WTC11 (cell line): ENCODE data around the gene EEF2KMT. TPM values are rescaled to one million over a fixed set of nuclear protein-coding genes. Genes with fewer than 3 reads are reported as not detected.

Experiments
- ATAC-seq: fragments of 200-7000 bp; cut with Tn5 transposase; 2 replicates; pipeline ENCODE4 v1.10.0; 2021; ENCODE audit warnings: mild to moderate bottlenecking, moderate library complexity
- CTCF ChIA-PET: fragments of 300-600 bp; sonication (Branson Sonifier 250); formaldehyde crosslinking; loops from one replicate; lab custom pipeline; 2021; ENCODE audit warnings: antibody characterized with exemption; lab: Charles Lee
- POLR2A ChIA-PET: fragments of 350-600 bp; sonication (Branson Sonifier 250); formaldehyde crosslinking; loops from one replicate; lab custom pipeline; 2021; ENCODE audit warnings: antibody characterized with exemption; lab: Charles Lee
- DNase-seq: peaks from one replicate; pipeline ENCODE4 v3.0.0; 2021; ENCODE audit warnings: low spot score
- H3K27ac Mint-ChIP-seq: 2 replicates; pipeline ENCODE4 v1.8.0; 2021; ENCODE audit warnings: mixed read lengths
- H3K27me3 Mint-ChIP-seq: 2 replicates; pipeline ENCODE4 v1.8.0; 2021; ENCODE audit warnings: low read depth, mild to moderate bottlenecking, moderate library complexity, mixed read lengths
- H3K36me3 Mint-ChIP-seq: 2 replicates; pipeline ENCODE4 v1.8.0; 2021; ENCODE audit warnings: mixed read lengths
- H3K4me1 Mint-ChIP-seq: 2 replicates; pipeline ENCODE4 v1.8.0; 2022; ENCODE audit warnings: mixed read lengths
- H3K4me3 Mint-ChIP-seq: 2 replicates; pipeline ENCODE4 v1.8.0; 2021; ENCODE audit warnings: mild to moderate bottlenecking, moderate library complexity, mixed read lengths
- H3K9me3 Mint-ChIP-seq: 2 replicates; pipeline ENCODE4 v1.8.0; 2021; ENCODE audit warnings: mixed read lengths
- AR ChIP-seq: fragments of 250-450 bp; sonication (Bioruptor Pico); IDR thresholded peaks from 2 replicates; pipeline ENCODE4 v1.9.0; 2021; ENCODE audit warnings: mild to moderate bottlenecking
- ATF1 ChIP-seq: sonication (generic); formaldehyde crosslinking; IDR thresholded peaks from 2 replicates; pipeline ENCODE4 v1.8.1; 2023; ENCODE audit warnings: mild to moderate bottlenecking, moderate library complexity, missing genetic modification reagents
- CDX4 ChIP-seq: fragments of 250-450 bp; sonication (Bioruptor Pico); IDR thresholded peaks from 2 replicates; pipeline ENCODE4 v1.9.0; 2021; ENCODE audit warnings: moderate library complexity, mild to moderate bottlenecking, inconsistent platforms, borderline replicate concordance
- CREM ChIP-seq: sonication (generic); formaldehyde crosslinking; IDR thresholded peaks from 2 replicates; pipeline ENCODE4 v1.8.1; 2022; ENCODE audit warnings: mild to moderate bottlenecking, missing genetic modification reagents, moderate library complexity
- FOXK1 ChIP-seq: sonication (generic); formaldehyde crosslinking; IDR thresholded peaks from 2 replicates; pipeline ENCODE4 v1.8.0; 2022; ENCODE audit warnings: mild to moderate bottlenecking, moderate library complexity, missing genetic modification reagents
- HMGXB4 ChIP-seq: sonication (generic); formaldehyde crosslinking; IDR thresholded peaks from 2 replicates; pipeline ENCODE4 v1.8.1; 2023; ENCODE audit warnings: mild to moderate bottlenecking, moderate library complexity, missing genetic modification reagents
- JAZF1 ChIP-seq: fragments of 250-450 bp; sonication (Bioruptor Pico); IDR thresholded peaks from 2 replicates; pipeline ENCODE4 v1.9.0; 2021; ENCODE audit warnings: moderate library complexity, mild to moderate bottlenecking, inconsistent platforms
- JUN ChIP-seq: sonication (generic); formaldehyde crosslinking; IDR thresholded peaks from 2 replicates; pipeline ENCODE4 v1.8.0; 2023; ENCODE audit warnings: mild to moderate bottlenecking, missing genetic modification reagents
- MLX ChIP-seq: sonication (generic); formaldehyde crosslinking; IDR thresholded peaks from 2 replicates; pipeline ENCODE4 v1.8.1; 2023; ENCODE audit warnings: mild to moderate bottlenecking, missing genetic modification reagents, moderate library complexity
- NFYB ChIP-seq: sonication (generic); formaldehyde crosslinking; conservative IDR thresholded peaks from 2 replicates; pipeline ENCODE4 v1.8.0; 2022; ENCODE audit warnings: low read depth, missing genetic modification reagents
- NR2C2 ChIP-seq: sonication (generic); formaldehyde crosslinking; IDR thresholded peaks from 2 replicates; pipeline ENCODE4 v1.8.0; 2022; ENCODE audit warnings: mild to moderate bottlenecking, missing genetic modification reagents
- SOX15 ChIP-seq: fragments of 250-450 bp; sonication (Bioruptor Pico); IDR thresholded peaks from 2 replicates; pipeline ENCODE4 v1.9.0; 2021; ENCODE audit warnings: mild to moderate bottlenecking
- SP1 ChIP-seq: sonication (generic); formaldehyde crosslinking; conservative IDR thresholded peaks from 2 replicates; pipeline ENCODE4 v1.8.1; 2022; ENCODE audit warnings: missing genetic modification reagents
- USF2 ChIP-seq: sonication (generic); formaldehyde crosslinking; IDR thresholded peaks from 2 replicates; pipeline ENCODE4 v1.8.1; 2023; ENCODE audit warnings: mild to moderate bottlenecking, missing genetic modification reagents, moderate library complexity
- ZBTB43 ChIP-seq: sonication (generic); formaldehyde crosslinking; IDR thresholded peaks from 2 replicates; pipeline ENCODE4 v1.8.1; 2023; ENCODE audit warnings: mild to moderate bottlenecking, missing genetic modification reagents
- ZNF281 ChIP-seq: sonication (generic); formaldehyde crosslinking; IDR thresholded peaks from 2 replicates; pipeline ENCODE4 v1.8.0; 2023; ENCODE audit warnings: mild to moderate bottlenecking, missing genetic modification reagents
- ZNF396 ChIP-seq: fragments of 250-450 bp; sonication (Bioruptor Pico); IDR thresholded peaks from 2 replicates; pipeline ENCODE4 v1.8.0; 2021; ENCODE audit warnings: mild to moderate bottlenecking, moderate library complexity, borderline replicate concordance
- total RNA-seq: library from RNA; stranded (reverse); gene quantifications from 3 replicates; pipeline ENCODE4 v1.2.3, GENCODE V29; 2021

Gene EEF2KMT
- total RNA-seq, 1 experiment from 2014 or later, result 19.6 TPM

GRCh38 chr16:5071681-5072333 lies 25.8 kb downstream of the EEF2KMT start, which contains the start of gene ALG1 (continued):
- TF ChIP-seq CDX4 (no peak), AR (CRISPR knock-in tag) (no peak), NR2C2 (CRISPR knock-in tag) (no peak), CREM (CRISPR knock-in tag) (no peak), NFYB (CRISPR knock-in tag) (no peak), SP1 (CRISPR knock-in tag) (peak; percentile 48; the same call in 1 of the 2 replicates), ATF1 (no peak), JAZF1 (CRISPR knock-in tag) (no peak), ZNF281 (CRISPR knock-in tag) (no peak), ZBTB43 (CRISPR knock-in tag) (0 out of 2 replicates have a peak, but pooled peaks have one; percentile 55), HMGXB4 (CRISPR knock-in tag) (peak; percentile 37; the same call in 1 of the 2 replicates), JUN (no peak), USF2 (CRISPR knock-in tag) (peak; percentile 99), FOXK1 (peak; percentile 75; the same call in 1 of the 2 replicates)
- TF ChIP-seq, all 79 proteins: peak for 19

GRCh38 chr16:5071341-5071680 lies 26.3 kb downstream of the EEF2KMT start:
- ChIA-PET POLR2A (no interaction called here), CTCF (interaction anchor here (1.3 to 1.8 kb wide), 2 partner anchors 13 to 15 kb away, joined by 9 to 15 read pairs; no protein-coding TSS in a partner anchor)
- H3K4me3 Mint-ChIP-seq, result peak overlapping the region; percentile 93
- H3K4me1 Mint-ChIP-seq, result peaks cover 12% of the 10 kb centered on the region
- H3K9me3 Mint-ChIP-seq, result no peaks in the 10 kb centered on the region
- DNase-seq (no peak), ATAC-seq (no peak)
- peaks cover 20% of the 10 kb centered on the region for H3K36me3 Mint-ChIP-seq
- TF ChIP-seq ZNF396 (no peak), MLX (CRISPR knock-in tag) (no peak), SOX15 (CRISPR knock-in tag) (no peak)
- H3K27ac Mint-ChIP-seq, result no peak overlapping the region
- H3K27me3 Mint-ChIP-seq, result peaks cover 3% of the 10 kb centered on the region; the same call in 1 of the 2 replicates
